ENCODE measurements around the gene SUMF1.
"Not testable (repeated sequence)": the region's sequence is repeated elsewhere in the genome, so short reads cannot be mapped to it uniquely, and the experiment has no call there.

The SUMF1 gene

GRCh38 chr3:4460334-4460733 is 6.7 kb downstream of the SUMF1 start:
- DNase-seq (ENCODE audit: low spot score): no peak

GRCh38 chr3:4458961-4459360 is 8.1 kb downstream of the SUMF1 start:
- DNase-seq (ENCODE audit: low spot score): no peak

GRCh38 chr3:4456780-4457179 is 10.3 kb downstream of the SUMF1 start:
- not testable (repeated sequence) for DNase-seq (ENCODE audit: low spot score)

GRCh38 chr3:4454142-4454541 is 12.9 kb downstream of the SUMF1 start:
- DNase-seq (ENCODE audit: low spot score): no peak

- DNase-seq (ENCODE audit: low spot score): no peak
Observed at GRCh38 chr3:4449043-4449805, 17.8 kb downstream of the SUMF1 start.

- DNase-seq (ENCODE audit: low spot score): no peak
Observed at GRCh38 chr3:4448187-4448586, 18.9 kb downstream of the SUMF1 start.

GRCh38 chr3:4447295-4447999 is 19.6 kb downstream of the SUMF1 start:
- DNase-seq (ENCODE audit: low spot score): no peak

GRCh38 chr3:4440951-4441350 is 26.1 kb downstream of the SUMF1 start:
- DNase-seq (ENCODE audit: low spot score): no peak

GRCh38 chr3:4438296-4438695 is 28.8 kb downstream of the SUMF1 start:
- no peak for DNase-seq (ENCODE audit: low spot score)

GRCh38 chr3:4432259-4432658 is 34.8 kb downstream of the SUMF1 start:
- DNase-seq (ENCODE audit: low spot score): no peak

GRCh38 chr3:4429648-4430350 is 37.3 kb downstream of the SUMF1 start:
- DNase-seq (ENCODE audit: low spot score): no peak

- DNase-seq (ENCODE audit: low spot score): no peak
Observed at GRCh38 chr3:4426782-4427344, 40.2 kb downstream of the SUMF1 start.

GRCh38 chr3:4426261-4426781 is 40.7 kb downstream of the SUMF1 start:
- DNase-seq (ENCODE audit: low spot score): no peak

GRCh38 chr3:4425707-4426106 is 41.4 kb downstream of the SUMF1 start:
- DNase-seq (ENCODE audit: low spot score): no peak

- DNase-seq (ENCODE audit: low spot score): no peak
Observed at GRCh38 chr3:4425055-4425454, 42.0 kb downstream of the SUMF1 start.

- DNase-seq (ENCODE audit: low spot score): no peak
Observed at GRCh38 chr3:4421121-4421520, 45.9 kb downstream of the SUMF1 start.

- DNase-seq (ENCODE audit: low spot score): no peak
Observed at GRCh38 chr3:4419920-4420319, 47.1 kb downstream of the SUMF1 start.

GRCh38 chr3:4419386-4419785 is 47.7 kb downstream of the SUMF1 start:
- DNase-seq (ENCODE audit: low spot score): no peak

- no peak for DNase-seq (ENCODE audit: low spot score)
Observed at GRCh38 chr3:4418156-4418555, 48.9 kb downstream of the SUMF1 start.

- DNase-seq (ENCODE audit: low spot score): no peak
Observed at GRCh38 chr3:4417449-4417848, 49.6 kb downstream of the SUMF1 start.

GRCh38 chr3:4416961-4417360 is 50.1 kb downstream of the SUMF1 start:
- DNase-seq (ENCODE audit: low spot score): no peak

- DNase-seq (ENCODE audit: low spot score): no peak
Observed at GRCh38 chr3:4416427-4416945, 50.6 kb downstream of the SUMF1 start.

Measured in globus pallidus (tissue), 1 donor.